GM23248 (cell line): ENCODE measurements around the gene HOXB8.

Experiments
- EZH2 ChIP-seq: fragments of 200-600 bp; sonication (generic); IDR thresholded peaks from 2 replicates; pipeline ENCODE4 v1.6.1; 2018; ENCODE audit warnings: antibody characterized with exemption, mild to moderate bottlenecking; ENCODE audit not compliant: insufficient read depth, poor library complexity, severe bottlenecking
- EZH2phosphoT487 ChIP-seq: fragments of 200-600 bp; sonication (generic); IDR thresholded peaks from 2 replicates; pipeline ENCODE4 v1.6.1; 2018; ENCODE audit warnings: antibody characterized with exemption, moderate library complexity, mild to moderate bottlenecking, low read depth; ENCODE audit not compliant: insufficient read depth

GRCh38 chr17:48630925-48631692 lies 16.0 kb upstream of the HOXB8 start:
- TF ChIP-seq EZH2 (no peak), EZH2phosphoT487 (no peak)
